IPS-15b (cell line): ENCODE data around the gene AFM.

Experiments
- H3K27me3 ChIP-seq: one replicate; pipeline ENCODE4 v1.6.1; 2013; ENCODE audit warnings: low read length; ENCODE audit not compliant: control insufficient read depth, insufficient read depth
- H3K36me3 ChIP-seq: one replicate; pipeline ENCODE4 v1.6.1; 2013; ENCODE audit warnings: low read length; ENCODE audit not compliant: control insufficient read depth, insufficient read depth
- H3K4me1 ChIP-seq: one replicate; pipeline ENCODE4 v1.6.1; 2013; ENCODE audit warnings: mild to moderate bottlenecking, low read length; ENCODE audit not compliant: control insufficient read depth, insufficient read depth
- H3K4me3 ChIP-seq: one replicate; pipeline ENCODE4 v1.5.1; 2013; ENCODE audit warnings: low read depth, low read length
- H3K9ac ChIP-seq: one replicate; pipeline ENCODE4 v1.6.1; 2013; ENCODE audit warnings: low read depth, mild to moderate bottlenecking, low read length
- H3K9me3 ChIP-seq: one replicate; pipeline ENCODE4 v1.6.1; 2013; ENCODE audit warnings: mild to moderate bottlenecking, low read length; ENCODE audit not compliant: control insufficient read depth, insufficient read depth

Gene AFM

GRCh38 chr4:73485085-73485484 lies 3.5 kb downstream of the AFM start:
- Histone ChIP-seq H3K27me3 (no peaks in the 10 kb centered on the region), H3K9ac (no peak overlapping the region), H3K36me3 (no peaks in the 10 kb centered on the region), H3K4me3 (no peak overlapping the region), H3K9me3 (no peaks in the 10 kb centered on the region), H3K4me1 (peaks cover 5% of the 10 kb centered on the region)

GRCh38 chr4:73485596-73485995 lies 4.1 kb downstream of the AFM start:
- H3K4me3 ChIP-seq, result no peak overlapping the region
- H3K36me3 ChIP-seq, result no peaks in the 10 kb centered on the region
- H3K4me1 ChIP-seq, result peaks cover 5% of the 10 kb centered on the region
- H3K9me3 ChIP-seq, result no peaks in the 10 kb centered on the region
- H3K27me3 ChIP-seq, result no peaks in the 10 kb centered on the region
- H3K9ac ChIP-seq, result no peak overlapping the region

GRCh38 chr4:73486497-73486896 lies 5.0 kb downstream of the AFM start:
- H3K9ac ChIP-seq, result no peak overlapping the region
- no peaks in the 10 kb centered on the region for H3K27me3 ChIP-seq
- H3K4me3 ChIP-seq, result no peak overlapping the region
- peaks cover 5% of the 10 kb centered on the region for H3K4me1 ChIP-seq
- H3K9me3 ChIP-seq, result no peaks in the 10 kb centered on the region
- no peaks in the 10 kb centered on the region for H3K36me3 ChIP-seq

- no peak overlapping the region for H3K4me3 ChIP-seq
- H3K4me1 ChIP-seq, result peaks cover 5% of the 10 kb centered on the region
- H3K27me3 ChIP-seq, result no peaks in the 10 kb centered on the region
- H3K9ac ChIP-seq, result no peak overlapping the region
- H3K36me3 ChIP-seq, result no peaks in the 10 kb centered on the region
- H3K9me3 ChIP-seq, result no peaks in the 10 kb centered on the region
These were observed 5.7 kb downstream of the AFM start for GRCh38 chr4:73487233-73487632.

GRCh38 chr4:73499996-73500765 lies 18.6 kb downstream of the AFM start:
- H3K4me1 ChIP-seq, result no peaks in the 10 kb centered on the region
- H3K27me3 ChIP-seq, result no peaks in the 10 kb centered on the region
- no peaks in the 10 kb centered on the region for H3K9me3 ChIP-seq
- H3K9ac ChIP-seq, result no peak overlapping the region
- H3K4me3 ChIP-seq, result no peak overlapping the region
- no peaks in the 10 kb centered on the region for H3K36me3 ChIP-seq

GRCh38 chr4:73501664-73502265 lies 20.2 kb downstream of the AFM start:
- H3K36me3 ChIP-seq, result no peaks in the 10 kb centered on the region
- no peak overlapping the region for H3K4me3 ChIP-seq
- no peaks in the 10 kb centered on the region for H3K27me3 ChIP-seq
- no peaks in the 10 kb centered on the region for H3K4me1 ChIP-seq
- H3K9ac ChIP-seq, result no peak overlapping the region
- no peaks in the 10 kb centered on the region for H3K9me3 ChIP-seq

GRCh38 chr4:73505567-73505966 lies 24.0 kb downstream of the AFM start:
- Histone ChIP-seq H3K4me3 (no peak overlapping the region), H3K36me3 (no peaks in the 10 kb centered on the region), H3K9ac (no peak overlapping the region), H3K9me3 (no peaks in the 10 kb centered on the region), H3K4me1 (no peaks in the 10 kb centered on the region), H3K27me3 (no peaks in the 10 kb centered on the region)

GRCh38 chr4:73507541-73507940 lies 26.0 kb downstream of the AFM start:
- H3K27me3 ChIP-seq, result no peaks in the 10 kb centered on the region
- no peak overlapping the region for H3K4me3 ChIP-seq
- H3K9me3 ChIP-seq, result no peaks in the 10 kb centered on the region
- no peaks in the 10 kb centered on the region for H3K36me3 ChIP-seq
- H3K4me1 ChIP-seq, result no peaks in the 10 kb centered on the region
- H3K9ac ChIP-seq, result no peak overlapping the region

- no peaks in the 10 kb centered on the region for H3K9me3 ChIP-seq
- H3K4me3 ChIP-seq, result no peak overlapping the region
- no peaks in the 10 kb centered on the region for H3K27me3 ChIP-seq
- no peak overlapping the region for H3K9ac ChIP-seq
- H3K36me3 ChIP-seq, result no peaks in the 10 kb centered on the region
- H3K4me1 ChIP-seq, result no peaks in the 10 kb centered on the region
These were observed 27.1 kb downstream of the AFM start for GRCh38 chr4:73508651-73509050.

- H3K4me3 ChIP-seq, result no peak overlapping the region
- H3K9ac ChIP-seq, result no peak overlapping the region
- peaks cover 4% of the 10 kb centered on the region for H3K4me1 ChIP-seq
- no peaks in the 10 kb centered on the region for H3K9me3 ChIP-seq
- no peaks in the 10 kb centered on the region for H3K36me3 ChIP-seq
- H3K27me3 ChIP-seq, result no peaks in the 10 kb centered on the region
These were observed 36.8 kb downstream of the AFM start for GRCh38 chr4:73518340-73518739.

- H3K4me3 ChIP-seq, result no peak overlapping the region
- H3K27me3 ChIP-seq, result no peaks in the 10 kb centered on the region
- H3K4me1 ChIP-seq, result peaks cover 4% of the 10 kb centered on the region
- no peaks in the 10 kb centered on the region for H3K9me3 ChIP-seq
- H3K9ac ChIP-seq, result no peak overlapping the region
- no peaks in the 10 kb centered on the region for H3K36me3 ChIP-seq
These were observed 39.3 kb downstream of the AFM start for GRCh38 chr4:73520821-73521220.

- no peak overlapping the region for H3K9ac ChIP-seq
- no peaks in the 10 kb centered on the region for H3K36me3 ChIP-seq
- no peak overlapping the region for H3K4me3 ChIP-seq
- H3K9me3 ChIP-seq, result no peaks in the 10 kb centered on the region
- no peaks in the 10 kb centered on the region for H3K27me3 ChIP-seq
- peaks cover 4% of the 10 kb centered on the region for H3K4me1 ChIP-seq
These were observed 41.6 kb downstream of the AFM start for GRCh38 chr4:73523126-73523525.
